ENCODE data around the gene TMEM243. TPM values are rescaled to one million over a fixed set of nuclear protein-coding genes. Genes with fewer than 3 reads are reported as not detected.

The TMEM243 gene
- total RNA-seq, 1 experiment from 2014 or later: 23.5 TPM

- H3K4me3 Mint-ChIP-seq: no peak overlapping the region
- Histone ChIP-seq H3K9ac (ENCODE audit: extremely low read depth, insufficient read length, low read length) (no peak overlapping the region), H3K23ac (ENCODE audit: insufficient read length, low read depth, low read length) (no peak overlapping the region), H2BK15ac (ENCODE audit: low read depth, low read length) (no peak overlapping the region), H4K8ac (replicated peaks; ENCODE audit: insufficient read length, low read depth, low read length) (no peak overlapping the region), H2BK120ac (ENCODE audit: low read depth, low read length, poor library complexity, severe bottlenecking) (no peak overlapping the region), H3T11ph (ENCODE audit: low read length) (no peak overlapping the region), H3K79me1 (ENCODE audit: insufficient read depth, low read depth, low read length, poor library complexity, severe bottlenecking) (no peaks in the 10 kb centered on the region), H2AK5ac (ENCODE audit: insufficient read length, low read length) (no peak overlapping the region), H2BK5ac (ENCODE audit: insufficient read length, low read length) (no peak overlapping the region), H3K4ac (ENCODE audit: low read depth, low read length) (no peak overlapping the region), H2BK12ac (ENCODE audit: insufficient read length, low read depth, low read length) (no peak overlapping the region), H3K9me3 (ENCODE audit: control insufficient read depth, low read depth, low read length) (no peaks in the 10 kb centered on the region), H3K79me2 (ENCODE audit: insufficient read depth, low read length) (no peaks in the 10 kb centered on the region), H4K91ac (ENCODE audit: insufficient read length, low read depth, low read length) (no peak overlapping the region), H3K27ac (ENCODE audit: insufficient read length, low read depth, low read length) (no peak overlapping the region), H3K4me2 (ENCODE audit: insufficient read depth, insufficient read length, low read length) (no peak overlapping the region), H3K18ac (ENCODE audit: insufficient read length, low read depth, low read length) (no peak overlapping the region), H2AFZ (ENCODE audit: low read length) (no peak overlapping the region), H4K5ac (ENCODE audit: insufficient read length, low read depth, low read length) (no peak overlapping the region), H3K27me3 (ENCODE audit: insufficient read depth, low read length) (no peaks in the 10 kb centered on the region), H3K23me2 (ENCODE audit: insufficient read length, low read depth, low read length, poor library complexity, severe bottlenecking) (no peaks in the 10 kb centered on the region), H2BK20ac (ENCODE audit: low read depth, low read length, poor library complexity, severe bottlenecking) (no peak overlapping the region), H3K56ac (ENCODE audit: insufficient read length, low read depth, low read length) (no peak overlapping the region), H4K20me1 (ENCODE audit: control insufficient read depth, insufficient read depth, insufficient read length) (no peaks in the 10 kb centered on the region), H3K4me1 (ENCODE audit: insufficient read depth, low read length) (no peaks in the 10 kb centered on the region), H3K14ac (ENCODE audit: insufficient read depth, low read length) (no peak overlapping the region)
- peaks cover 40 to 84% (median 79%) of the 10 kb centered on the region in 3 experiments for H3K36me3 Mint-ChIP-seq (ENCODE audit: insufficient read depth in 1 of 3, low read depth in 3 of 3)
- no peaks in the 10 kb centered on the region for H3K9me3 Mint-ChIP-seq
- TF ChIP-seq CTCF (conservative IDR thresholded peaks at IDR 0.05): no peak
- WGBS (ENCODE audit: extremely low coverage, insufficient read length, low lambda C conversion rate): no CpG with 5 or more reads among the region's 2 CpGs
- DNase-seq: no peak
- no peaks in the 10 kb centered on the region for H3K4me1 Mint-ChIP-seq
- H3K27me3 Mint-ChIP-seq (ENCODE audit: low read depth): no peaks in the 10 kb centered on the region
- no peak overlapping the region for H3K27ac Mint-ChIP-seq
These were observed 30.6 kb downstream of the TMEM243 start for GRCh38 chr7:87188930-87189329.
